GM18858 (cell line): ENCODE results near the gene DEAF1.

Source experiments
- ATAC-seq: cut with Tn5 transposase; IDR thresholded peaks from one replicate; pipeline ENCODE4 v1.9.1; 2021; ENCODE audit not compliant: unreplicated experiment

The DEAF1 gene

DNA sequence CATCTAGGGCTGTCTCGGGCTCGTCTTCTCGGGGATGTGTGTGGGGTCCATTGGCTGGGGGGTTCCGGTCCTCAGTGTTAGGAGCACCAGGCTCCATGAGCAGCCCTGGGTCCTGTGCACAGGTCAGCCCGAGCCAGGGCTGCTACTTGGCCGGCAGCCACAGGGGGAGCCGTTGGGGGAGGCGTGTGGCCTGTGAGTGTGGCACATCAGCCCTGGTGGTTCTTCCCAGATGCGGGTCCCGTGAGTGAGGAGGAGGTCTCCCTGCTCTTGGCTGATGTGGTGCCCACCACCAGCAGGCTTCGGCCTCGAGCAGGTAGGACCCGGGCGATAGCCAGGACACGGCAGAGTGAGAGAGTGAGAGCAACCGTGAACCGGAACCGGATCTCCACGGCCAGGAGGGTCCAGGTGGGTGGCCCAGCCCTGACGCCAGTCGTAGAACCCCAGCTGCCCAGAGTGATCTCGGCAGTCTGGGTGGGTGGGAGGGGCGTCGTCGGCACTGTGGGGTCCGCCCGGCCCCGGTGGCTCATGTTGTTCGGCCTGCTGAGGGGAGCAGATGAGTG, 97.8 kb downstream of the DEAF1 start:
- ATAC-seq: no peak

DNA sequence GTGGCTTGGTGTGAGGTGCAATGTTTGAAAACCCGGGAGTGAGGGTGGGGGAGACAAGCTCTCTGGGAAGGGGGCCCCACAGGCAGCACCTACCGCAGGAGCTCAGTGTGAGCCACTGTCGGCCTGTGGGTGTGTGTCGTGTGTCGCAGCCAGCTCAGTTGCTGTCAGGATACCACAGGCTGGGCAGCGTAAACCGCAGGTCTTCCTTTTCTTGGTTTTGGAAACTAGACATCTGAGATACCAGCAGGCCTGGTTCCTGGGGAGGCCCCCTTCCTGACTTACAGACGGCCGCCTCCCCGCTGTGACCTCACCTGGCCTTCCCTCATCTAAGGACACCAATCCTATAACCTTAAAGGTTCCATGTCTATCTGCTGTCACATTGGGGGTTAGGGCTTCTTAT, 98.6 kb downstream of the DEAF1 start:
- no peak for ATAC-seq

DNA sequence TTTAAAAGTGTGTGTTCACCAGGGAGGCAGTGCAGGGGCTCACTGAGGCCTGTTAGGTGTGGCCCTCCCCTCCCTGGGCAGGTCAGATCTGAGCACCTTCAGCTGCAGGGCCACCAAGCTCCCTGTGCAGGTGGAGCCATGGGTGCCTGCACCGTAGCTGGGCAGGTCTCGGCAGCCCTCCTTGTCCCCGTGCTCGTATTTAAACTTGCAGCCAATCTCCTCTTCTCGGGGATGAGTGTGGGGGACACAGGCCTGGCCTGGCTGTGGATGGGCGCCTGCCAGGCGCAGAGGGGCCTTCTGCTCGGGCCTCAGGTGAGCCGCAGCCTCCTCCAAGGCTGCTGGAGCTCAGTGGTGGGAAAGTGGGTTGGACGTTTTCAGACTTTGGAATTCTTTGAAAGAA, 99.6 kb downstream of the DEAF1 start:
- no peak for ATAC-seq
